ENCODE measurements around the gene OR2B2.

DNA sequence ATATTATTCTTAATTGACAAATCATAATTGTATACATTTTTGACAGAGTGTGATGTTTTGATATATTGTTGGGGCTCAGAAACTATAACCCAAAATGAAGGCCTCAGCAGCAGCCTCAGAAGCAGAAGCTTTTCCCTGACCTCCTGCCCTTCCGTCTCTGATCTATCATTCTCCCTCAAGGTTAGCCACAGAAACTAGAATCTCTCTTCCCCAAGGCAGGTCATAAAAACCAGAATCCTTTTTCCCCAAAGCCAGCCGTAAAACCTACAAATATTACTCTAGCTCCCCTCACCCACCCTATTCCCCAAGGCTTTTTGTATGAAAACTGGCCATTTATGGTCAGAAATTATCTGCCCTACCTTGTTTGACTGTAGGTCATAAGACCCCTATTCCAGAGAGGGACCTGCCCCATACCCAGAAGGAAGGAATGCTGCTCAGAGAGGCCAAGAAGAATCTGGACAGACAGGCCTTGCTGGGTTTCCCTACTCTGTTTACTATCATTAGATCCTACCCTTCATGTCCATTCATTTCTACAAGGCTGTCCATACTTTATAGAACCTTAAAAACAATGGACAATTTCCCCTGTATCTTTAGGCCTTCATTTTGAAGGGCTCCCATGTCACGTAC is 14.5 kb downstream of the OR2B2 start:
- no peak for TF ChIP-seq CTCF (IDR thresholded peaks at IDR 0.05; ENCODE audit: low read depth, low read length, poor library complexity, severe bottlenecking)
- TF ChIP-seq EZH2phosphoT487 (IDR thresholded peaks at IDR 0.05; ENCODE audit: borderline replicate concordance, low read length) = no peak
